Amniotic epithelial cell (primary cell): ENCODE data around the gene POU6F2.

Experiments
- DNase-seq: peaks from one replicate; pipeline ENCODE4 v3.0.0-alpha.2; 2010; ENCODE audit warnings: low read depth

Gene POU6F2

GRCh38 chr7:39069896-39070881, 92.5 kb downstream of the POU6F2 start:
- DNase-seq: no peak

- DNase-seq: no peak
Observed at GRCh38 chr7:39071116-39071515, 93.4 kb downstream of the POU6F2 start.

GRCh38 chr7:39073432-39073831, 95.7 kb downstream of the POU6F2 start:
- no peak for DNase-seq

DNA sequence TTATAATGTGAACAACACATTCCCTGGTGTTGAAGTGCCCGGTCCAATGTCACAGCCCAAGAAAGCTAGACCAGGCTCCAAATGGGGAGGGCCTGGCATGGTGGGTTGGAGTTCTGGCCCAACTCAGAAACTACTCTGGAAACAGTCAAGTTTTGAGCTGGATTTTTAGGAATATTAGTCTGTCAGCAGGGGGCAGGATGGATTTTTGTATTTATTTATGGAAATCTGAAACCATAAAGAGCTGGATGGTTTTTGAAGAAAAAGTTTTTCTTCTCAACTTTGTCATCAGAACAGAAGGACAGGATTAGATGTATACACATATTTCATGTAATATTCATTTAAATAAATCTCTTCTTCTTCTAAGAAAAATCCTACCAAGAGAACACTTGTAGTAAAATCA, 97.5 kb downstream of the POU6F2 start:
- DNase-seq: no peak

DNA sequence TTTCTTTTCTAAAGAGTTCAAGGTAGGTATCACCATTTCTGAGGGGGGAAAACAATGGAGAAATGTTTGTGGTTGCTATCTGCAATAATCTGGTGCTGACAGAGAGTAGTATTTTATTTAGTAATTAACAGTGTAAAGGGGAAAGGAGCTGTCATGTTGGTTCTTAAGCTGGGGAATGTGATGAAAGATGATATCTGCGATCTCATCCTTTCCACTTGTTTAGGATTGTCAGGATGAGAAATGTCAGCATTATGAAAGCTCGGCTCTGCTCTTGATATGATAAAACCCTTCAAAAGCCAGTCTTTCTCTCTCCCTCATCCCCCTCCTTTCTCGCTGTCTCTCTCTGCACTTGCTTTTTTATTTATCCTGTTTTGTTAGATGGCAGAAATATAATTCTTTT, 106.1 kb downstream of the POU6F2 start:
- no peak for DNase-seq

DNA sequence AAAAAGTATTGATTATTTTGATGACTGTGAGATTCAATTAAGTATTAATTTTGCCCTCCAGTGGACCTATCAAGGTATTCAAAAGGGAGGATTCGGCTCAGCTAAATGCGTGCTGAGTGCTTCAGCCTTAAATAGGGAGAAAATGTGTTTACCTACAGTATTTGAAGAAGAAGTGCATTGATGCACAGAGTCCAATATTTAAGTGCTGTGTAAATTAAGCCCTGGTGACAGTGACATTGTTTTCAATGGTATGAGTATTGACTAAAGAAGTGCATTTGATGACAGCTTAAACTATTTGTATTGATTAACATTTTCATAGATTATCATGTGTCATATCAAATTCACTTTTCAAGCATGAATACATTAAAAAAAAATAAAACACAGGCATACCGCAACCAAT, 106.6 kb downstream of the POU6F2 start:
- DNase-seq: no peak

GRCh38 chr7:39085189-39085588, 107.5 kb downstream of the POU6F2 start:
- DNase-seq: no peak

DNA sequence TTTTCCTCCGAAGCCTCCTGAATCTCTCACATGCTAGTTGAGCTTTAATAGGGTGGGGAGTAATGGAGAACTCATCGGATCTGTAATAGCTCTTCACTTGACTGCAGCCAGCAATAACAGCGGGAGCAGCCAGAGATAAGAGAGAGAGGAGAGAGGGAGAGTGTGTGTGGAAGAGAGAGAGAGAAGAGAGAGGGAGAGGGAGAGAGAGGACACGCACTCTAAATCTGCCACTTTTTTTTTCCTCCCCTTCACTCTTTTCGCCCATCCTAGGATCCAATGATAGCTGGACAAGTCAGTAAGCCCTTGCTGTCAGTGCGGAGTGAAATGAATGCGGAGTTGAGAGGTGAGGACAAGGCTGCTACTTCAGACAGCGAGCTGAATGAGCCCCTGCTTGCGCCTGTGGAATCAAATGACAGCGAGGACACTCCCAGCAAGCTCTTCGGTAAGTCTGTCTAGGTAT, 107.9 kb downstream of the POU6F2 start:
- DNase-seq: no peak

DNA sequence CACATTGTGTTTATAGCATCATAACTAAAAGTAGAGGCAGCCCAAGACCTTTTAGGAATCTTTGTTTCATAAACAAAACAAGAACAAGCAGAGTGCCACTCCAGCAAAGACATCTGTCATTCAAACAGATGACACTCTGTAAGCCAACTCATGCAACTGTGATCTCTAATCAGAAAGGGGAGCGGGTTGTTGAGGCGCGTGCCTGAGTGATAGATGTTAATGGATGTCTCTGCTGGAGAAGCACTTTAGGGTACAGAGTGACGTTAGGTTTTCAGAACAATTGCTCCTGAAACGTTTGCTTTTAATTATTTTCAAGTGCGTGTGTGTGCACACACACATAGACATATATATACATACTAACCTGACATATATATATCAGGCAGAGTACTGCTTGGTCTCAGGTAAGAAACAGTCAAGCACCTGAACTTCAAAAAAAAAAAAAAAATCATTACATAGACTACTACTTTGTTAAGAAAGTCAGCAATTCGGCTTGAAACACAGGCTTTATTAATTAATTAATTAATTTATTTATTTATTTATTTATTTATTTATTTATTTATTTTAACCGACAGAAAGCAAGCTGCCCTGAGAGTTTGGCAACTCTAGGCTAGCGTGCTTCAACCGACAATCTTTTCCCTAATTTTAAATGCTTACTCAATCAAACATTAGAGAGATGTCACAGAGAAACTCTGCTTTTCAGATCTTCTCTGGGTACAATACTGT, 109.1 kb downstream of the POU6F2 start:
- no peak for DNase-seq

GRCh38 chr7:39088730-39089593, 111.3 kb downstream of the POU6F2 start:
- DNase-seq: no peak

GRCh38 chr7:39091145-39091544, 113.4 kb downstream of the POU6F2 start:
- DNase-seq: no peak

DNA sequence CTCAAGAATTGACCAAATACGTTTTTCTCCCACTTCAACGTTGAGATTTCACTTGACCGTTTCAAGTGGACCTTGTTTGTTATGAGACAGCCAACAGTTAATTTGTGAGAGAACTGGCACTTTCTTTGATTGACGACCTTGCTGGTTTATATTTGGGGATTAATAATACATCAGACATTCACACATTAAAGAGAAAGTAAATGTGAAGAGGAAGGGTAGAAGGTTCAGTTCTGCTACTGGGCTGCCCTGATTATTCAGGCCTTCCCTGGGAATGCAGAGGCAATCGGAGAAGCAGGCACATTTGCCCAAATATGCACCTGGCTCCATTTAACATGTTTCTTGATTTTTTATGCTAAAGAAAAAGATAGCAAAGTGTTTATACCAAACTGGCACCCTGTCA, 114.1 kb downstream of the POU6F2 start:
- no peak for DNase-seq

DNA sequence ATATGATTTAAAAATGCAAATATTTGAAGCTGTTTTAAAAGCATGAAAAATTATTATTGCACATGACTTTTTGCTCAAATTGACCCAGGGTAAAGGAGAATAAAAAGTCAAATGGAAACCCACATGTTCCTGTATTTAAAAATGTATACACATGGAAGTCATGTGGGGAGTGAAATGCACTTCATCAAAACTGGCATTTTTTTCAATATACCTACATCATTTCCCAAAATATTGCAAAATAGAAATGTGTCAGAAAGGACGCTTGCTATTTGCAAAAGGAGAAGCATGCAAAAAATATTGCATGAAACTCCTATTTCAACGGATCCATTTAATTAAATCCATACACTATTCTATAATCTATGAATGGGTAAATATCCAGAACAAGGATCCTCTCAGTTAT, 117.0 kb downstream of the POU6F2 start:
- DNase-seq: no peak

GRCh38 chr7:39095875-39096619, 118.3 kb downstream of the POU6F2 start:
- no peak for DNase-seq

GRCh38 chr7:39098506-39098905, 120.8 kb downstream of the POU6F2 start:
- no peak for DNase-seq

DNA sequence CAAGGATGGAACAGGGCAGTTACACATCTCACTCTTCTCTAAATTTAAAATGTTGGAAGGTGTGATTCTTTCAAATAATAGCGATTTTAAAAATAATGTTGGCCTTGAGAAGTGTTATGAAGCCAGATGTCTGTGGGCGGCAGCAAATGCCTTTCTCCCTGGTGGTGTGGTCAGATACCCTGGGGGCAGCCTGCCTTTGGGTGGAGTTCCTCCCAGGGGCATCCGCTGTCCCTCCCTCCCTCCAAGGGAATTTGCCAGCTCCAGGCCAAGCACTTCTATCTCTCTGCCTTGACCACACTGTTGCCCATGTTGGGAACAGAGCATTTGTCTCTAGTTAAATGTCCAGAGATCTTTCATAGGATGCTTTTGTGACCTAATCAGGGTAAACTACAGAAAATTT, 121.4 kb downstream of the POU6F2 start:
- DNase-seq: no peak

DNA sequence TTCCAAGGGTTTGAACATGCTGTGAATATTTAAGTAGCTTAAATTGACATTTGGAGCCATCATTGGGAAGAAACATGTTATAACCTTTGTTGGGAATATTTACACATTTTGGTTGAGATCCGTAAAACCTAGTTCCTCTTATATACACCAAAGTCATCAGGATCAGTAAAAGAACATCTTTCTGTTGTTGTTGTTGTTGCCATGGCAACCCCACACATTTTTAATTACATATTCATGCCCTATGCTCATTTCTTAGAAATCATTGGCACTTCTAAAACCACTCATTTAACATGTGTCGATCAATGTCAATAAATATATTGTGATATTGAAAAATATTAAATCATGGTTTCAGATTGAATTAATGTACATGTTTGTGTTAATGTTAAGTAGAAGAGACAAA, 122.6 kb downstream of the POU6F2 start:
- no peak for DNase-seq

DNA sequence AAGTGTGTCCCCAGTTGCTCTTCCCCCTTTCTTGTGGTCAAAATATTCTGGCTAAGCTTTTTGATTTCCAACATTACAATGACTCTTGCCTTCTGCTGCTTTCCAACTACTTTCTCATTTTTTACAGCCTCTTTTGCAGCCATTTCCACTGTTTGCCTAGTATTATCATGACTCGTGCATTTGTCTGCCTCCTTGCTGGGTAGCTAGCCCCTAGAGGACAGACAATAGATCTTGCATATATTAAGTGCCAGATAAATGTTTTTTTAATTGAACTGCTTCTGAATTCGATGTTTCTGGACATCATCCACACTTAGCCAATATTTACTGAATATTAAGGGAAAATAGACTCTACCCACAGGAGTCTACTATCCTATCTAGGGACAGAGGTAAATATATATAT, 124.5 kb downstream of the POU6F2 start:
- no peak for DNase-seq

- DNase-seq: no peak
Observed at GRCh38 chr7:39105720-39106119, 128.0 kb downstream of the POU6F2 start.

DNA sequence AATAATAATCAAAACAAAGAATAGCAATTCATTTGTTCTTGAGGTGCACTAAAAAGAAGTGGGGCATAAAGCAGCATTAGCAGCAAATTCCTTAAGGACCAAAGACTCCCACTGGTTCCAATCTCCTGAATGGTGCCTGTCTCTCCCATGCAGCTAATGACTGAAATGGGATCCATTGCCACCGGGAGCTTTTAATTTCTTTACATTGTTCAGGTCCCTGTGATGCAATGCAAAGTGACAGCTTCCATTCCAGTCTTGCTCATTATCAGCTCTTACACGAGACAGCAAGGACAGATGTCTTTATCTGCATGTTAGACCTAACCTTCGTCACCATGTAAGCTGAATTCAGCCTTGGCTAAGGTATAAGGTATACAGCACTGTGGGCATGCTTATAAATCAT, 148.1 kb downstream of the POU6F2 start:
- no peak for DNase-seq

- no peak for DNase-seq
Observed at GRCh38 chr7:39127058-39127457, 149.3 kb downstream of the POU6F2 start.
